Umbilical cord (tissue), 2 donors: Measurements from ENCODE around the gene CD3E. TPM values are rescaled to one million over a fixed set of nuclear protein-coding genes. Genes with fewer than 3 reads are reported as not detected.

Experiments used
- DNase-seq: peaks from one replicate; pipeline ENCODE4 v3.0.0-alpha.2; 2015; ENCODE audit warnings: low spot score
- total RNA-seq: library from RNA; depleted of rRNA; stranded (reverse); fragments of >200 nt; gene quantifications from one replicate; pipeline ENCODE4 v1.2.3, GENCODE V29; 2014; ENCODE audit warnings: low replicate concordance; ENCODE audit not compliant: insufficient read depth

The CD3E gene
- not detected for total RNA-seq

DNA sequence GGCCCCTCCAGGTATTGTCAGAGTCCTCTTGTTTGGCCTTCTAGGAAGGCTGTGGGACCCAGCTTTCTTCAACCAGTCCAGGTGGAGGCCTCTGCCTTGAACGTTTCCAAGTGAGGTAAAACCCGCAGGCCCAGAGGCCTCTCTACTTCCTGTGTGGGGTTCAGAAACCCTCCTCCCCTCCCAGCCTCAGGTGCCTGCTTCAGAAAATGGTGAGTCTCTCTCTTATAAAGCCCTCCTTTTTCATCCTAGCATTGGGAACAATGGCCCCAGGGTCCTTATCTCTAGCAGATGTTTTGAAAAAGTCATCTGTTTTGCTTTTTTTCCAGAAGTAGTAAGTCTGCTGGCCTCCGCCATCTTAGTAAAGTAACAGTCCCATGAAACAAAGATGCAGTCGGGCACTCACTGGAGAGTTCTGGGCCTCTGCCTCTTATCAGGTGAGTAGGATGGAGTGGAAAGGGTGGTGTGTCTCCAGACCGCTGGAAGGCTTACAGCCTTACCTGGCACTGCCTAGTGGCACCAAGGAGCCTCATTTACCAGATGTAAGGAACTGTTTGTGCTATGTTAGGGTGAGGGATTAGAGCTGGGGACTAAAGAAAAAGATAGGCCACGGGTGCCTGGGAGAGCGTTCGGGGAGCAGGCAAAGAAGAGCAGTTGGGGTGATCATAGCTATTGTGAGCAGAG, at the start of gene CD3E:
CD3E (plus strand) TSS at position 163 of the 681 bp plus-strand sequence; CDS start at position 386, 223 bp downstream.
- no peak for DNase-seq

GRCh38 chr11:118258410-118258809, 46.1 kb upstream of the CD3E start:
- no peak for DNase-seq

- no peak for DNase-seq
Measured at GRCh38 chr11:118259138-118259537, 45.4 kb upstream of the CD3E start.

DNA sequence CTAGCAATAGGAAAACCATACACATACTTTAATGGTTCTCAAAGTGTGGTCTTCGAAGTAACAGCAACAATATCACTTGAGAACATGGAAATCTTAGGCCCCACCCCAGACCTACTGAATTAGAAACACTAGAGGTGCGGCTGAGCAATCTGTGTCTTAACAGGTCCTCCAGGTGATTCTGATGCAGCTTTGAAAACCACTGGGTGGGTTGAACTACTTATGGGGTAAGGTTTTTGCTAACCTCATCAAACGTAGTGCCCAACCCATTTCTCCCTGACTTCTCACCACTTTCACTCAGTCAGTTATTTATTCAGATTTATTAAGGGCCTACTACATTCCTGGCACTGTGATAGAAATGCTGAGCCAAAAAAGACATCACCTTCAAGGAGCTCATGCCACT, 44.2 kb upstream of the CD3E start:
- DNase-seq, result no peak

GRCh38 chr11:118263112-118263511, 41.4 kb upstream of the CD3E start:
- no peak for DNase-seq

GRCh38 chr11:118263695-118264568, 40.6 kb upstream of the CD3E start, which contains the start of gene MPZL2:
MPZL2 (minus strand) TSS chr11:118264297; CDS start chr11:118264153, 144 bp downstream.
- DNase-seq, result peak; percentile 84

DNA sequence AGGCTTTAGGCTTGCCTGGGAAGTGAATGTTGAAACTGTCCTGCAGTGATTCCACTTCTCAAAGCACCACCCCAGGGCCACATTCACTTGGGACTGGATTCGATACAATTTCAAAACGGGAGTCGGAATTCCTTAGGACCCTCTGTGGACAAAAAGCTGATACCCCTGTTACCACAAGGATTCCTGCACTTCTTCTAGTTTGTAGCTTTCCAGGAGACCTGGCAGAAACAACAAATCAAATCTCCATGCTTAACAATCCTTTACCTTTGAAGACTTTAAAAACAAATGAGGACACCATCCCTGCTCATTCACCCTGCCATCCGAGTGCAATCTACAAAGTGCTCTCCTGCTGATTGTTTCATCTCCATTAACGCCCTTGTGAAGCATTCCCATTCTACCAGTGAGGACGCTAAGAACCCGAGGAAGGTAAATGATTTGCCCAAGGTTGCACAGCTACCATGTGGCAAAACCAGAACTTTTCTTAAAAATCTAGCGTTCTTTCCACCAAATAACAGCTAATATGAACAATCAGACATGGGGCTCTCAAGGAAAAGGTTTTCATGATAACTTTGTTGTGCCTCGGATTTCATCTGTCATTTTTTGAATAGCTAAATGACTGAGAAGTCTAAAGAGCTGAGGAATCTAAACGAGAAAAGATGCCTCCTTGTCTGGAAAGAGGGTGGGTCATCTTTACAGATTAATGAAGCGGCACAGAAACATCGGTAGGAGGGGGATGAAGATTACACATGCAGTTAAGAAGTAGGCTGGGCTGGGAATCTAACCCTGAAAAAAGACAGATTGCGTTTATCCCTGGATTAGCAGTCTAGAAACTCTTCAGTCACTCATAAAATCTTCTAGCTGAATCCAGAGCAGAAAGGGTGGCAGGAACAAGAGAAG, 39.7 kb upstream of the CD3E start:
- DNase-seq, result no peak

- no peak for DNase-seq
Measured at GRCh38 chr11:118265954-118266353, 38.6 kb upstream of the CD3E start.

DNA sequence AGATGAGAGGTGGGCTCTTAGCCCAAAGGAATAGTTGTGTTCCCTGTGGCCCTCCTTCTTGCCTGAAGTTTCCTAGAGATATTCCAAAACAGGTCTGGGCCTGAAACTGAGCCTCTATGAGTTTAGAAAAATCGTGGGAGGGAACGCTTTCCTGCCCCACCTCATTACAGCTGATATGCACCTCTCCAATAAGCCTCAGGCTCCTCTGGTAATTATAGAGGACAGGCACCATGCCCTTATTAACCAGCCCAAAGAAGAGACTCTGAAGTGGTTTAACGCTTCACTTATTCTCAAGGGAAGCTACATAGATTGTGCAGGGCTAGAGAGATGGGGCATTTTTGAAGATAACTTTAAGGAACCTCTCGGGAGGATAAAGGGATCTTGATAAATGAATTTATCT, 37.0 kb upstream of the CD3E start:
- DNase-seq, result no peak

DNA sequence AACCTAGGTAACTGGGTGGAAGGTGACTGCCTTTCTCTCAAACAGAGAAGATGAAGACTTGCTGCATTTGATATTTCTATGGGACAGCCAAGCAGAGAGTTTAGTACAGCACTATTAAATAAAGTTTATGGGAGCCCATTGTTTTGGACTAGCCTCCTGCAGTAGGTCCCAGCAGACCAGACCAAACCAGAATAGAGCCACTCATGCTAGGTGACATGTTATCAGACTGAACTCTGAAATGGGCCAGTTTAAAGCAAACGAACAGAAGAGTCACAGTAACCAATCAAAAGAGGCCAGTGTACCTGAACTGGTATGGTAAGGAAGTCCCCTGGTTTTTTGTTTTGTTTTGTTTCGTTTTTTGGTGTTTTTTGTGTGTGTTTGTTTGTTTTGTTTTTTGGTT, 32.5 kb upstream of the CD3E start:
- no peak for DNase-seq

- no peak for DNase-seq
Measured at GRCh38 chr11:118274186-118274585, 30.3 kb upstream of the CD3E start.

GRCh38 chr11:118275176-118275575, 29.4 kb upstream of the CD3E start:
- peak; percentile 60 for DNase-seq

GRCh38 chr11:118276422-118276821, 28.1 kb upstream of the CD3E start:
- DNase-seq, result peak; percentile 45

GRCh38 chr11:118277312-118277711, 27.2 kb upstream of the CD3E start:
- peak; percentile 45 for DNase-seq

DNA sequence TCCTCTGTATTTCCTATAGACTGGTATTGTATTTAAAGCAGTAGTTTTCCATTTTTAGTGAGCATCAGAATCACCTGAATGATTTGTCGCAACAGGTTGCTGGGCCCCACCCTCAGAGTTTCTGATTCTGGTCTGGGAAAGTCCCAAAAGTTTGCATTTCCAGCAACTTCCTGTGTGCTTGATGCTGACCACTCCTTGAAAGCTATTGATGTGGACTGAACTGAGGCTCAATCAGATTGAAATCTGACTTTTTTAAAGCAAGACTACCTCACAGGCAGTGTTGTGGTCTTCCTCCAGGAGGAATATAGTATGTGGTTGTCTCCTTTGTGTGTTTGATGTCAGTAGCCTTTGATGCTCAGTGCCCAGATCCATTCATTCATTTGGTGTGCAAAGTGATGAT, 23.2 kb upstream of the CD3E start:
- no peak for DNase-seq

- DNase-seq, result no peak
Measured at GRCh38 chr11:118282606-118283005, 21.9 kb upstream of the CD3E start.

DNA sequence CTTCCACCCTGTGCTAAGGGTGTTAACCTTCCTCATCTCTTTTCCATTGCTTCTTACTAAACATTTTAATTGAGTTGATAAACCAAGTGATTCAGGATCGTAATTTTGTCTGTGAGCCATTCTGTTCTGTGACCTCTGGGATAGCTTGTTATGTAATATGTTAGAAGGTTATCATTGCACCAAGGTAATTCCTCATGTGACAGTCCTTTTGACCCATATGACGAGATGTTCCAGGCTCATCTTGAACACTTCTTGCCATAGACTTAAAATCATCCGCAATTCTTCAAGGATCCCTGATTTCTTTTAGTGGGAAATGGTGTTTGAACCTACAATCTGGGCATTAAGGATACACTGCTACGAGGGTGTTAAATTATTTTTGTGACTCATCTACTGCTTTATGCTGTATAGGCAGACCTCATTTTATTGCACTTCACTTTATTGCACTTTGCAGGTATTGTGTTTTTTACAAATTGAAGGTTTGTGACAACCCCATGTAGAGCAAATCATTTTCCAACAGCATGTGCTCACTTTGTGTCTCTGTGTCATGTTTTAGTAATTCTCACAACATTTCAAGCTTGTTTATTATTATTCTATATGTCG, 21.4 kb upstream of the CD3E start:
- DNase-seq, result no peak

- DNase-seq, result no peak
Measured at GRCh38 chr11:118283756-118284350, 20.7 kb upstream of the CD3E start.

- no peak for DNase-seq
Measured at GRCh38 chr11:118286545-118286944, 18.0 kb upstream of the CD3E start.

- DNase-seq, result no peak
Measured at GRCh38 chr11:118287006-118287405, 17.5 kb upstream of the CD3E start.

DNA sequence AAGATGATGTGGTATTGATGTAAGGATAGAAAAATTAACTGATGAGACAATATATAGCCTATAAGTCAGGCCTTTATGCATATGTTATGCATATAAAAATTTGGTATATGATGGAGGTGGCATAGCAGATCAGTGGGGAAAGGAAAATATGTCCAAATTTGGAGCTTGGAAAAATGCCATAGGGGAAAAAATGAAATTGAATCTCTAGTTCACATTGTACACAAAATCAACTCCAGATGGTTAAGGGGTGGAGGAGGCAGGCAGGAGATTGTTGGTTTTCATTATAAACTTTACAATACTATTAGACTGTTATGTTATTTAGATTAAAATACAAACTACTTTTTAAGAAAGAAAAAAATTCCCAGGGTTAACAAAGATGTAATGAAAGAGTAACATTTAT, 15.1 kb upstream of the CD3E start:
- DNase-seq, result no peak
